K562 (cell line): ENCODE measurements around the gene ETV7. TPM values are rescaled to one million over a fixed set of nuclear protein-coding genes. Genes with fewer than 3 reads are reported as not detected.
A peak's percentile ranks its signal among the peaks of the same experiment; 100 is the strongest.

Experiments
- CAMTA2 ChIP-seq: fragments of 250-450 bp; sonication (Bioruptor Pico); conservative IDR thresholded peaks from 2 replicates; pipeline ENCODE4 v1.5.1; 2022
- CREBBP ChIP-seq: IDR thresholded peaks from one replicate; pipeline ENCODE4 v1.6.1; 2012; ENCODE audit warnings: low read depth, mild to moderate bottlenecking, control low read depth, inconsistent platforms, low read length
- ELK1 ChIP-seq: sonication (generic); formaldehyde crosslinking; IDR thresholded peaks from 2 replicates; pipeline ENCODE4 v1.8.1; 2022; ENCODE audit warnings: missing genetic modification reagents
- EP400 ChIP-seq: fragments of 450-650 bp; IDR thresholded peaks from 2 replicates; pipeline ENCODE4 v1.6.1; 2017; ENCODE audit warnings: antibody characterized with exemption, mild to moderate bottlenecking, moderate library complexity
- FOXJ2 ChIP-seq: fragments of 200-800 bp; sonication (Bioruptor generic); IDR thresholded peaks from 2 replicates; pipeline ENCODE4 v1.6.1; 2016; ENCODE audit warnings: missing genetic modification characterization, missing compliant biosample characterization
- KDM2B ChIP-seq: fragments of 250-450 bp; sonication (Bioruptor Pico); IDR thresholded peaks from 2 replicates; pipeline ENCODE4 v1.8.0; 2021; ENCODE audit warnings: mild to moderate bottlenecking, moderate library complexity
- MEF2A ChIP-seq: IDR thresholded peaks from 2 replicates; pipeline ENCODE4 v1.6.1; 2011; ENCODE audit warnings: low read depth, mild to moderate bottlenecking, low read length, moderate library complexity; ENCODE audit not compliant: control insufficient read depth
- RBM25 ChIP-seq: fragments of 200-400 bp; formaldehyde crosslinking; IDR thresholded peaks from 2 replicates; pipeline ENCODE4 v1.6.1; 2018; ENCODE audit warnings: low read length, low read depth, moderate library complexity; ENCODE audit not compliant: severe bottlenecking
- SMAD2 ChIP-seq: fragments of 150-350 bp; IDR thresholded peaks from 2 replicates; pipeline ENCODE4 v1.6.1; 2014; ENCODE audit warnings: low read depth, mild to moderate bottlenecking, low read length
- TAF15 ChIP-seq: fragments of 200-400 bp; formaldehyde crosslinking; IDR thresholded peaks from 2 replicates; pipeline ENCODE4 v1.6.1; 2017; ENCODE audit warnings: mild to moderate bottlenecking, low read depth, low read length, moderate library complexity
- ZBTB40 ChIP-seq, 2 experiments: fragments of 450-650 bp in 1 of 2; sonication (generic) in 1 of 2; formaldehyde crosslinking in 1 of 2; IDR thresholded peaks; 2 replicates each; pipeline versions ENCODE4 v1.7.1 to v1.9.0; 2016 to 2022; ENCODE audit warnings: inconsistent platforms in 1 of 2, mild to moderate bottlenecking in 1 of 2, missing genetic modification reagents in 1 of 2
- ZNF354B ChIP-seq: fragments of 250-450 bp; sonication (Bioruptor Pico); IDR thresholded peaks from 2 replicates; pipeline ENCODE4 v1.4.0; 2020
- ZNF384 ChIP-seq: IDR thresholded peaks from 2 replicates; pipeline ENCODE4 v1.6.1; 2012; ENCODE audit warnings: low read depth, low read length, improper control_type of control experiment
- ZNF507 ChIP-seq: conservative IDR thresholded peaks from 2 replicates; pipeline ENCODE4 v1.6.1; 2017; ENCODE audit warnings: missing genetic modification characterization, missing compliant biosample characterization
- ZNF551 ChIP-seq: fragments of 250-450 bp; sonication (Bioruptor Pico); IDR thresholded peaks from 2 replicates; pipeline ENCODE4 v1.5.0; 2021; ENCODE audit warnings: mild to moderate bottlenecking, moderate library complexity
- ZNF57 ChIP-seq: fragments of 450-650 bp; formaldehyde crosslinking; IDR thresholded peaks from 2 replicates; pipeline ENCODE4 v1.4.0; 2020; ENCODE audit warnings: mild to moderate bottlenecking, moderate library complexity
- ZNF75A ChIP-seq: fragments of 450-650 bp; formaldehyde crosslinking; IDR thresholded peaks from 2 replicates; pipeline ENCODE4 v1.4.0; 2020; ENCODE audit warnings: mild to moderate bottlenecking
- ZSCAN32 ChIP-seq: fragments of 450-650 bp; formaldehyde crosslinking; IDR thresholded peaks from 2 replicates; pipeline ENCODE4 v1.4.0; 2020; ENCODE audit warnings: mild to moderate bottlenecking, moderate library complexity
- polyA plus RNA-seq, 8 experiments: library from polyadenylated mRNA; depleted of rRNA in 4 of 8; stranded (reverse) in 5 of 8; unstranded in 3 of 8; fragments of >200 nt; fragmentation: Nextera tagmentation in 2 of 8; fragmentation: Illumina TruSeq in 1 of 8; extraction: Ambion mirVana in 2 of 8; extraction: Trizol in 1 of 8; gene quantifications; 2 replicates each; pipeline versions ENCODE4 v1.2.1 to v1.2.3, GENCODE V29; 2011 to 2014; ENCODE audit warnings: inconsistent platforms in 1 of 8, missing spikeins in 1 of 8
- total RNA-seq, 7 experiments: library from RNA; depleted of rRNA in 6 of 7; stranded (reverse); fragments of >200 nt in 6 of 7; fragmentation: Illumina TruSeq in 2 of 7; extraction: Trizol in 2 of 7; gene quantifications; 2 replicates each; pipeline versions ENCODE4 v1.2.1 to v1.2.3, GENCODE V29; 2011 to 2021; ENCODE audit warnings: low replicate concordance in 1 of 7

The ETV7 gene
- total and polyA plus RNA-seq, 9 of the 15 experiments (the other 6 are each of a cell fraction or from before 2014, with no cell fraction given): 0.07 to 0.22 (median 0.14) TPM; not detected in 3

DNA sequence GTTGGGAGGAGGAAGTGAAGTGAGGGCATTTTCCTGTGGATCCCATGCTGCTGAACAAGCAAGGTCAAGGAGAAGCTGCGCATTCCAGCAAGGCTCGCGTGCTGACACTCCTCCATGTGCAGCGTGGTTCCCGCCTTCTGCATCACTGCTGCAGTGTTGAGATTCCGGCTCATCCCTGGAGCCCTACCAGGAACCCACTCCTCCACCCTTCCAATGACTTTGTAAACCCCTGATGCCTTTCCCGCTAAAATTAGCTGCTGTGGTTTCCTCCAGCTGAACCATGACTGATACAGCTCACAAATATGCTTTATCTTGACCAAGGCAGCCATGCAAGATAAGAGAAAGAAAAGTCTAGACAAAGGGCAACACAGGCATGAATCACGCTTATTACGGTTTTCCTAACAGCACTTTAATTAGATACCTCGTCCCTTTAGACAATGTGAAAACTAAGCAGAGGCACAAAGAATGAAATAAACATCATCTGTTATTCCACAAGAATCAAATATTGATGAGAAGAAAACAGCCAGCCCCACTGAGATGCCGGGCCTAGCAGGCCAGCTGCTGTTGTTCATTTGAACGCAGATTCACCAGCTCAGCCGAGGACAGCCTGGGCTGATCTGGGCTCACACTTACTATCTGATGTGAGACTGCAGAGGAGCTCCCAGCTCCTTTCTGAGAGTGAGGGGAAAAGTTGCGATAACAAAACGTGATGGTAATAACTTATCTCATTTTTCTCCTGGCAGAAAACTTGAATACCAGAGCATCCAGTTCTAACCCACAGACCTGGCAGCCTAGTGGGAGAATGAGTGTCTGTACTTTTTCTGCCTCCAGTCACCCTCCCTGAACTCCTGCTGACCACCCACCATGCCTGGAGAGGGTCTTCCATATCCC, 36.5 kb downstream of the ETV7 start (continued):
- TF ChIP-seq ZBTB40 (IDR thresholded peaks at IDR 0.05) (no peak), ZBTB40 (CRISPR knock-in tag; IDR thresholded peaks at IDR 0.05) (no peak), ZSCAN32 (CRISPR knock-in tag) (no peak), RBM25 (no peak), ZNF384 (no peak), ZNF507 (tag) (no peak), KDM2B (CRISPR knock-in tag) (no peak), SMAD2 (no peak), ZNF354B (CRISPR knock-in tag) (peak; percentile 41; the same call in 1 of the 2 replicates), ELK1 (no peak), MEF2A (peak; percentile 91), ZNF57 (CRISPR knock-in tag) (no peak), FOXJ2 (tag) (peak; percentile 36; the same call in 1 of the 2 replicates), CREBBP (no peak), EP400 (peak; percentile 51), TAF15 (no peak), ZNF75A (CRISPR knock-in tag) (no peak; the same call in 1 of the 2 replicates), CAMTA2 (CRISPR knock-in tag) (no peak), ZNF551 (CRISPR knock-in tag) (no peak)
